T47D (cell line): ENCODE results near the gene CYP51A1.
"Not testable (repeated sequence)": the region's sequence is repeated elsewhere in the genome, so short reads cannot be mapped to it uniquely, and the experiment has no call there.

Experiments
- DNase-seq, 2 experiments: peaks; one replicate each; pipeline versions ENCODE4 v3.0.0 to v3.0.0-alpha.2; 2011 to 2012; ENCODE audit warnings: low read depth in 1 of 2, low spot score in 1 of 2
- JUND ChIP-seq: IDR thresholded peaks from 2 replicates; pipeline ENCODE4 v1.6.1; 2012; ENCODE audit warnings: low read depth
- in situ Hi-C: cut with HindIII; loops from 2 replicates; pipeline ENCODE4 v1.10.0; 2016; ENCODE audit warnings: low sequenced_read_pairs, low pct_unique_long_range_greater_than_20kb

CYP51A1 gene

GRCh38 chr7:92100534-92100933, 33.7 kb downstream of the CYP51A1 start:
- in situ Hi-C loops, result no loop called here
- TF ChIP-seq JUND, result no peak
- no peak for DNase-seq

GRCh38 chr7:92095380-92095779, 38.9 kb downstream of the CYP51A1 start:
- no peak for DNase-seq
- in situ Hi-C loops, result no loop called here
- no peak for TF ChIP-seq JUND

- in situ Hi-C loops, result no loop called here
- no peak for DNase-seq
- TF ChIP-seq JUND, result no peak
Observed at GRCh38 chr7:92092210-92092609, 42.1 kb downstream of the CYP51A1 start.

GRCh38 chr7:92088266-92088665, 46.0 kb downstream of the CYP51A1 start:
- TF ChIP-seq JUND, result no peak
- in situ Hi-C loops, result no loop called here
- DNase-seq, result no peak

- DNase-seq, in situ Hi-C loops: not testable (repeated sequence)
Observed at GRCh38 chr7:92083922-92084321, 50.4 kb downstream of the CYP51A1 start.

- peak; percentile 74 for TF ChIP-seq JUND
- DNase-seq, result peak; percentile 17 to 63
- in situ Hi-C loops, result no loop called here
Observed at GRCh38 chr7:92076509-92076908, 57.8 kb downstream of the CYP51A1 start.

- DNase-seq, result no peak
- in situ Hi-C loops, result no loop called here
- no peak for TF ChIP-seq JUND
Observed at GRCh38 chr7:92075455-92076158, 58.7 kb downstream of the CYP51A1 start.

GRCh38 chr7:92072708-92073107, 61.6 kb downstream of the CYP51A1 start:
- TF ChIP-seq JUND, result no peak
- DNase-seq, result no peak
- in situ Hi-C loops, result no loop called here

GRCh38 chr7:92072121-92072520, 62.2 kb downstream of the CYP51A1 start:
- in situ Hi-C loops, result no loop called here
- TF ChIP-seq JUND, result no peak
- DNase-seq, result no peak

- DNase-seq, result no peak
- no peak for TF ChIP-seq JUND
- in situ Hi-C loops, result no loop called here
Observed at GRCh38 chr7:92071032-92071431, 63.2 kb downstream of the CYP51A1 start.

GRCh38 chr7:92064438-92065029, 69.7 kb downstream of the CYP51A1 start:
- in situ Hi-C loops, result no loop called here

More at GRCh38 chr7:92064438-92065029, 69.7 kb downstream of the CYP51A1 start:
- DNase-seq, result no peak
- TF ChIP-seq JUND, result peak; percentile 59; the same call in 1 of the 2 replicates
